Body of pancreas (tissue), 4 donors: Measurements from ENCODE around the gene PCGF3.
"Not testable (repeated sequence)": the region's sequence is repeated elsewhere in the genome, so short reads cannot be mapped to it uniquely, and the experiment has no call there.

Experiments
- CTCF ChIP-seq, 7 experiments: fragments of 450-650 bp in 4 of 7; fragments of 200-600 bp in 3 of 7; sonication (generic) in 3 of 7; IDR thresholded peaks; one replicate each; pipeline ENCODE4 v1.5.1; 2016 to 2019; ENCODE audit warnings: antibody characterized with exemption in 7 of 7
- POLR2A ChIP-seq, 3 donors: fragments of 450-650 bp; IDR thresholded peaks; one replicate each; pipeline ENCODE4 v1.6.1; 2016; ENCODE audit warnings: antibody characterized with exemption in 3 of 3, mild to moderate bottlenecking in 2 of 3

GRCh38 chr4:706083-706633, 526 bp downstream of the PCGF3 start:
- TF ChIP-seq CTCF, POLR2A (IDR thresholded peaks at IDR 0.05): not testable (repeated sequence)
